ENCODE data around the gene FBRSL1. TPM values are rescaled to one million over a fixed set of nuclear protein-coding genes. Genes with fewer than 3 reads are reported as not detected.

The FBRSL1 gene
- total and polyA plus RNA-seq, 9 of the 15 experiments (the other 6 are each of a cell fraction or from before 2014, with no cell fraction given): 0.24 to 129 (median 7.3) TPM

DNA sequence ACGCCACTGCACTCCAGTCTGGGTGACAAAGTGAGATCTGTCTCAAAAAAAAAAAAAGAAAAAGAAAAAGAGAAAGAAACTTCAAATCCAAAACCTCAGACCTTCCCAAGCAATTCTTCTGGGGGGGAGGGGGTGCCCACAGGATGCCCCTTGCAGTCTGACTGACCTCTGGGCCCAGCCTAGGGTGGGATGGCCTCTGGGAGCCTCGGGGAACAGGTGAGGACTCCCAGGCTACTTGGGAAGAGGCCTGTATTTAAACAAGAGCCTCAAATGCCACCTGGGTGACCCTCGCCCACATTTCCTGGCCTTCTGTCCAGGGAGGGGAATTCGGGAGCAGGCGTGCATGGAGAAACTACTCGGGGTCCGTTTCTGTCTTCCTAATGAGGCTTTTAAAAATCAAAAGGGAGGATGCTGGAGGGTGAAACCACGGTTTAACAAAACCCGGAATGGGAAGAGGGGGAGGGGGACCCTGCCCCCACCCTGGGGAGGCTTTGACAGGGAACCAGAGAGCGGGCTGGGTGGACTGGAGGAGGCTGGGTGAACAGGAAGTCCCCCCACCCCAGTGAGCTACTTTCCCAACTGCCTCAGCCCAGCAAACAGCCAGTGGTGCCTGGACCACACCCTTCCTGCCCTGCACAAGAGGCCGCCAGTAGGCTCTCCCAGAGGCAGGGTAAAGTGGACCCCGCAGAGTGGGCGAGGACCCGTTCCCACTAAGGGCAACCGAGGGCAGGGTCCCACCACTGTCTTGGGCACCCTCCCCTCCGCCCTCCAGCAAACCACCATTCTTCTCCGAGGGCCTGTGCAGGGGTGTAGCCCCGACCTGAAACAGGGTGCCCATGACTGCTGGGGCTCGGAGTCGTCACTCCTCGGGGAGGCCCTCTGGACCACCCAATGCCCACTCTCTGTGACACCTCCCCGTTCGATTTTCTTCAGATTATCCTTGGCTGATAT, 1.5 kb upstream of the FBRSL1 start (continued):
- TF ChIP-seq ZBTB9 (CRISPR knock-in tag; IDR thresholded peaks at IDR 0.05) (peak; percentile 48; the same call in 1 of the 2 replicates), IFI16 (CRISPR knock-in tag; IDR thresholded peaks at IDR 0.05) (no peak), GABPA (tag; conservative IDR thresholded peaks at IDR 0.05; ENCODE audit: low read depth) (0 out of 2 replicates have a peak, but pooled peaks have one; percentile 23), ZNF518B (CRISPR knock-in tag; IDR thresholded peaks at IDR 0.05) (no peak), FOXK1 (CRISPR knock-in tag; IDR thresholded peaks at IDR 0.05; ENCODE audit: borderline replicate concordance) (0 out of 2 replicates have a peak, but pooled peaks have one; percentile 5), ZBTB5 (IDR thresholded peaks at IDR 0.05) (no peak), ZC3H11A (IDR thresholded peaks at IDR 0.05; ENCODE audit: low read depth, low read length) (no peak), NFE2L1 (tag; IDR thresholded peaks at IDR 0.05; ENCODE audit: borderline replicate concordance, low read depth) (no peak), CTBP1 (IDR thresholded peaks at IDR 0.05; ENCODE audit: borderline replicate concordance) (0 out of 2 replicates have a peak, but pooled peaks have one; percentile 0), KLF10 (CRISPR knock-in tag; IDR thresholded peaks at IDR 0.05) (no peak), TCF3 (CRISPR knock-in tag; IDR thresholded peaks at IDR 0.05) (no peak), BHLHE40 (IDR thresholded peaks at IDR 0.05; ENCODE audit: low read length) (no peak), NRF1 (conservative IDR thresholded peaks at IDR 0.05 in 1 of 2, IDR thresholded peaks at IDR 0.05 in 1 of 2) (no peak), ZNF57 (CRISPR knock-in tag; IDR thresholded peaks at IDR 0.05) (no peak), ZNF311 (CRISPR knock-in tag; IDR thresholded peaks at IDR 0.05) (no peak), POLR2AphosphoS2 (IDR thresholded peaks at IDR 0.05; ENCODE audit: low read length) (no peak)
- TF ChIP-seq, protein P1, sequence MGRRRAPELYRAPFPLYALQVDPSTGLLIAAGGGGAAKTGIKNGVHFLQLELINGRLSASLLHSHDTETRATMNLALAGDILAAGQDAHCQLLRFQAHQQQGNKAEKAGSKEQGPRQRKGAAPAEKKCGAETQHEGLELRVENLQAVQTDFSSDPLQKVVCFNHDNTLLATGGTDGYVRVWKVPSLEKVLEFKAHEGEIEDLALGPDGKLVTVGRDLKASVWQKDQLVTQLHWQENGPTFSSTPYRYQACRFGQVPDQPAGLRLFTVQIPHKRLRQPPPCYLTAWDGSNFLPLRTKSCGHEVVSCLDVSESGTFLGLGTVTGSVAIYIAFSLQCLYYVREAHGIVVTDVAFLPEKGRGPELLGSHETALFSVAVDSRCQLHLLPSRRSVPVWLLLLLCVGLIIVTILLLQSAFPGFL (CRISPR knock-in tag; IDR thresholded peaks at IDR 0.05): no peak
- TF ChIP-seq, protein P2, sequence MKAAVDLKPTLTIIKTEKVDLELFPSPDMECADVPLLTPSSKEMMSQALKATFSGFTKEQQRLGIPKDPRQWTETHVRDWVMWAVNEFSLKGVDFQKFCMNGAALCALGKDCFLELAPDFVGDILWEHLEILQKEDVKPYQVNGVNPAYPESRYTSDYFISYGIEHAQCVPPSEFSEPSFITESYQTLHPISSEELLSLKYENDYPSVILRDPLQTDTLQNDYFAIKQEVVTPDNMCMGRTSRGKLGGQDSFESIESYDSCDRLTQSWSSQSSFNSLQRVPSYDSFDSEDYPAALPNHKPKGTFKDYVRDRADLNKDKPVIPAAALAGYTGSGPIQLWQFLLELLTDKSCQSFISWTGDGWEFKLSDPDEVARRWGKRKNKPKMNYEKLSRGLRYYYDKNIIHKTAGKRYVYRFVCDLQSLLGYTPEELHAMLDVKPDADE (conservative IDR thresholded peaks at IDR 0.05; ENCODE audit: control insufficient read depth, low read depth, low read length): no peak; the same call in 1 of the 2 replicates
